OCI-LY1 (cell line): ENCODE measurements around the gene MRPL49.

Experiments used
- H2AFZ ChIP-seq: fragments of 200-600 bp; sonication (generic), shearing (Covaris generic); 2 replicates; pipeline ENCODE4 v1.6.0; 2014; ENCODE audit warnings: antibody characterized with exemption, mild to moderate bottlenecking, low read length
- H3F3A ChIP-seq: fragments of 200-600 bp; sonication (generic), shearing (Covaris generic); 2 replicates; pipeline ENCODE4 v1.6.0; 2014; ENCODE audit warnings: mild to moderate bottlenecking, antibody characterized with exemption, low read length, moderate library complexity; ENCODE audit not compliant: insufficient read depth
- H3K27ac ChIP-seq: fragments of 200-600 bp; sonication (generic); 2 replicates; pipeline ENCODE4 v1.5.1; 2014; ENCODE audit warnings: low read length, mixed run types, mild to moderate bottlenecking, low read depth; ENCODE audit not compliant: poor library complexity, severe bottlenecking
- H3K27me3 ChIP-seq: fragments of 200-600 bp; sonication (generic); 2 replicates; pipeline ENCODE4 v1.6.0; 2014; ENCODE audit warnings: antibody characterized with exemption, mild to moderate bottlenecking, low read length, moderate library complexity; ENCODE audit not compliant: insufficient read depth
- H3K36me3 ChIP-seq: fragments of 200-600 bp; sonication (generic); 2 replicates; pipeline ENCODE4 v1.6.1; 2014; ENCODE audit warnings: mild to moderate bottlenecking, antibody characterized with exemption, low read length, moderate library complexity, mixed read lengths; ENCODE audit not compliant: insufficient read depth
- H3K4me1 ChIP-seq: fragments of 200-600 bp; sonication (generic); 2 replicates; pipeline ENCODE4 v1.5.1; 2014; ENCODE audit warnings: mild to moderate bottlenecking, low read length, moderate library complexity; ENCODE audit not compliant: insufficient read depth, severe bottlenecking
- H3K4me2 ChIP-seq: fragments of 200-600 bp; sonication (generic), shearing (Covaris generic); 2 replicates; pipeline ENCODE4 v1.6.1; 2014; ENCODE audit warnings: low read length
- H3K4me3 ChIP-seq: fragments of 200-600 bp; sonication (generic); 2 replicates; pipeline ENCODE4 v1.5.1; 2014; ENCODE audit warnings: low read length, low read depth, mild to moderate bottlenecking, mixed read lengths; ENCODE audit not compliant: poor library complexity, severe bottlenecking
- H3K79me2 ChIP-seq: fragments of 200-600 bp; shearing (Covaris generic); 2 replicates; pipeline ENCODE4 v1.6.1; 2016; ENCODE audit warnings: mixed run types, low read length, mixed read lengths; ENCODE audit not compliant: insufficient read depth
- H3K9ac ChIP-seq: fragments of 200-600 bp; sonication (generic), shearing (Covaris generic); 2 replicates; pipeline ENCODE4 v1.6.1; 2014; ENCODE audit warnings: mild to moderate bottlenecking, low read length, mixed read lengths
- H3K9me2 ChIP-seq: fragments of 200-600 bp; sonication (generic), shearing (Covaris generic); 2 replicates; pipeline ENCODE4 v1.6.1; 2014; ENCODE audit warnings: low read depth, mild to moderate bottlenecking, low read length, mixed read lengths
- H3K9me3 ChIP-seq: fragments of 200-600 bp; shearing (Covaris generic); 2 replicates; pipeline ENCODE4 v1.6.1; 2014; ENCODE audit warnings: low read length, mixed read lengths
- H4K20me1 ChIP-seq: fragments of 200-600 bp; sonication (generic), shearing (Covaris generic); 2 replicates; pipeline ENCODE4 v1.6.0; 2016; ENCODE audit warnings: mild to moderate bottlenecking, low read length; ENCODE audit not compliant: insufficient read depth
- EZH2 ChIP-seq: fragments of 200-600 bp; sonication (generic), shearing (Covaris generic); IDR thresholded peaks from 2 replicates; pipeline ENCODE4 v1.8.0; 2017; ENCODE audit warnings: borderline replicate concordance, mixed run types, mild to moderate bottlenecking, antibody characterized with exemption, low read length, moderate library complexity, mixed read lengths
- TF ChIP-seq, protein P1 (sequence below): fragments of 200-600 bp; sonication (generic), shearing (Covaris generic); IDR thresholded peaks from 2 replicates; pipeline ENCODE4 v1.5.1; 2017; ENCODE audit warnings: mild to moderate bottlenecking, antibody characterized with exemption, low read length, moderate library complexity, mixed read lengths

MRPL49 gene

DNA sequence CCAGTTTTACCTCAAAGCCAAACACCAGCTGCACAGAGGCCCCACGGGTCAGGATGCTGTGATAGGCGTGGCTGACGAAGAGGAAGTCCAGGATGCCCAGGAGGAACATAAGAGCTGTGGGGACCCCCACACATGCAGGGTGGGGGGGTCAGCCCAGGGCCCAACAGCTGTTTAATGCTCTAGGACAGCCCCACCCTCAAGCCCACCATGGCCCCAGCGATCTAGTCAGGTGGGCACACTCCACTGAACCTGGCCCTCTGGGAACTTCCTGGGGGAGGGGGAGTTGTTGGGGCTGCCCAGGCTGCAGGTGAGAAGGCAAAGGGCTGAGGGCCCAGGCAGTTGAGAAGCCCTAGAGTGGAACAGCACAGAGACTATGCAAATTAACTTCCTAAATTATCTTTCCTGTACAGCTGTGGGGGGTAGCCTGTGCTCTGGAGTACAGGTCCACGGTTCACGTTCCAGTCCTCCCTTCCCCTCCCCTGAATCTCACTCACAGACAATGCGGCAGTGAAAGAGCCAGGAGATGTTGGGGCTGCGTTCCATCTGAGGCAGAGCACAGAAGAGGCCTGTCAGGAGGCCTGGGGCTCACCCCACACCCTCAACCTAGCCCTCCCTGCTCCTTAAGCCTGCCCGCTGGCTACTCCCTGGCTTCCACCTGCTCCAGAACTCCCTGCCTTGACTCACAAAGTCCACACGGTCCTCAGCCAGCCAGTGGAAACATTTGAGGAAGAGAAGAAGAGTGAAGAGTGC, 10.3 kb downstream of the MRPL49 start:
- peaks cover 8% of the 10 kb centered on the region; the same call in 1 of the 2 replicates for H3K79me2 ChIP-seq
- H3K27ac ChIP-seq: peak overlapping the region; percentile 99
- no peaks in the 10 kb centered on the region for H4K20me1 ChIP-seq
- H3K4me1 ChIP-seq: peaks cover 50% of the 10 kb centered on the region
- peak overlapping the region; percentile 95 for H3K4me3 ChIP-seq
- H2AFZ ChIP-seq: no peak overlapping the region
- H3K9me2 ChIP-seq: no peaks in the 10 kb centered on the region
- TF ChIP-seq, protein P1, sequence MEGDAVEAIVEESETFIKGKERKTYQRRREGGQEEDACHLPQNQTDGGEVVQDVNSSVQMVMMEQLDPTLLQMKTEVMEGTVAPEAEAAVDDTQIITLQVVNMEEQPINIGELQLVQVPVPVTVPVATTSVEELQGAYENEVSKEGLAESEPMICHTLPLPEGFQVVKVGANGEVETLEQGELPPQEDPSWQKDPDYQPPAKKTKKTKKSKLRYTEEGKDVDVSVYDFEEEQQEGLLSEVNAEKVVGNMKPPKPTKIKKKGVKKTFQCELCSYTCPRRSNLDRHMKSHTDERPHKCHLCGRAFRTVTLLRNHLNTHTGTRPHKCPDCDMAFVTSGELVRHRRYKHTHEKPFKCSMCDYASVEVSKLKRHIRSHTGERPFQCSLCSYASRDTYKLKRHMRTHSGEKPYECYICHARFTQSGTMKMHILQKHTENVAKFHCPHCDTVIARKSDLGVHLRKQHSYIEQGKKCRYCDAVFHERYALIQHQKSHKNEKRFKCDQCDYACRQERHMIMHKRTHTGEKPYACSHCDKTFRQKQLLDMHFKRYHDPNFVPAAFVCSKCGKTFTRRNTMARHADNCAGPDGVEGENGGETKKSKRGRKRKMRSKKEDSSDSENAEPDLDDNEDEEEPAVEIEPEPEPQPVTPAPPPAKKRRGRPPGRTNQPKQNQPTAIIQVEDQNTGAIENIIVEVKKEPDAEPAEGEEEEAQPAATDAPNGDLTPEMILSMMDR: no peak
- TF ChIP-seq EZH2: no peak
- H3K36me3 ChIP-seq: peaks cover 63% of the 10 kb centered on the region
- peak overlapping the region; percentile 93 for H3K4me2 ChIP-seq
- H3K9ac ChIP-seq: peak overlapping the region; percentile 93
- H3K9me3 ChIP-seq: no peaks in the 10 kb centered on the region
- H3K27me3 ChIP-seq: no peaks in the 10 kb centered on the region
- 0 out of 2 replicates have a peak, but pooled peaks cover 7% of the 10 kb centered on the region for H3F3A ChIP-seq

DNA sequence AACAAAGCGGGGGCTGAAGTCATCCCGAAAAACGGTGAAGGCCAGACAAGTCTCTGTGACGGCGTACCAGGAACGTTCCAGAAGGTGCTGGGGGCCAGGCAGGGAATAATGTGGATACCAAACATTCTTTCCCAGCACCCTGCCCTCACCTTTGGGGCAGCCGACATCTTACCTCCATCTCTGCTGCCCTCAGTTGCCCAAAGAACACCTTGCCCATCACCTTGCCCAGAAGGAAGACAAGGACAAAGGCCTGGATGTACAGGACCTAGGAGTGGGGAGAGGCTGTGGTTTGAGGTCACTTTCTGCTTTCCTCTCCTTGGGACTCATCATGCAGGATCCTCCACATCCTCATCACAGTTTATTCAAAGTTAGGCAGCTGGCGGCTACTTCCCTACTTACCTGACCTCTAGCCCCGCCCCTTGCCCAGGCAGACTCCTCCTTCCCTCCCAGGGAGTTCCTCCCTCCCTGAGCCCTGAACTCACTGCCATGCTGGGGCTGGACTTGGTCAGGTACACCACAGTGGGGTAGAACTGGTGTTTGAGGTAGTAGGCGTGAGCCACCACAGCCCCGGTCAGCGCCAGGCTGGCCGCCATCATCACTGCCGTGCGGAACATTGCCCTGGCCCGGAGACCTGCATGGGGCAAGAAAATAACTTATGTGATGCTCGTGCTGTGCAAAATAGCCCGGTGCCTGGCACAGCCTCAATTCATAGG, 11.0 kb downstream of the MRPL49 start:
- H3K27me3 ChIP-seq: no peaks in the 10 kb centered on the region
- H3K4me2 ChIP-seq: peak overlapping the region; percentile 93
- H3K9me3 ChIP-seq: no peaks in the 10 kb centered on the region
- H3K9ac ChIP-seq: peak overlapping the region; percentile 93
- peak overlapping the region; percentile 99 for H3K27ac ChIP-seq
- TF ChIP-seq EZH2: no peak
- TF ChIP-seq, protein P1: no peak
- 0 out of 2 replicates have a peak, but pooled peaks cover 7% of the 10 kb centered on the region for H3F3A ChIP-seq
- H3K4me3 ChIP-seq: peak overlapping the region; percentile 95
- no peaks in the 10 kb centered on the region for H3K9me2 ChIP-seq
- peaks cover 8% of the 10 kb centered on the region; the same call in 1 of the 2 replicates for H3K79me2 ChIP-seq
- no peaks in the 10 kb centered on the region for H4K20me1 ChIP-seq
- no peak overlapping the region for H2AFZ ChIP-seq
- peaks cover 56% of the 10 kb centered on the region for H3K36me3 ChIP-seq
- peaks cover 50% of the 10 kb centered on the region for H3K4me1 ChIP-seq

DNA sequence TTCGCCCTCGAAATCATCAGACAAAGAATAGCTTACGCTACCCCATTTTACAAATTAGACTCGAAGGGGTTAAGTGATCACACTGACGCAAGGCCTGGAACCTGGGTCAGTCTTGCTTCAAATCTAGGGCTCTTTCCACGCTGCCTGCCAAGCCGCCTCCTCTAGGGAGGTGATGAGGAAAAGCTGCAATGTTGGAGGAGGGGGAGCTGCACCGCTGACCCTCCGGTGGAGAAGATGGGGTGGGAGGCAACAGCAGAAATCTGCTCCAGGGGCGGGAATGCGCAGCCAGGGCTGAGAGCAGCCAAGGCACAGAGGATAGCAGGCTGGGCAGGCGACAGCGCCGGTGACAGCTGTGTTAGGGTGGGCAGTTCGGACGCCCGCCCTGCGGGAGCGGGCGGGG, 11.6 kb downstream of the MRPL49 start:
- Histone ChIP-seq H3K79me2 (peaks cover 8% of the 10 kb centered on the region; the same call in 1 of the 2 replicates), H2AFZ (no peak overlapping the region)

More for the DNA sequence above, 11.6 kb downstream of the MRPL49 start:
- no peaks in the 10 kb centered on the region for H3K9me2 ChIP-seq
- H4K20me1 ChIP-seq: no peaks in the 10 kb centered on the region
- no peaks in the 10 kb centered on the region for H3K9me3 ChIP-seq
- H3K36me3 ChIP-seq: peaks cover 50% of the 10 kb centered on the region
- 0 out of 2 replicates have a peak, but pooled peaks cover 7% of the 10 kb centered on the region for H3F3A ChIP-seq
- H3K4me3 ChIP-seq: peak overlapping the region; percentile 95
- no peaks in the 10 kb centered on the region for H3K27me3 ChIP-seq
- H3K4me2 ChIP-seq: peak overlapping the region; percentile 93
- TF ChIP-seq, protein P1: no peak
- TF ChIP-seq EZH2: no peak
- H3K9ac ChIP-seq: peak overlapping the region; percentile 93
- H3K27ac ChIP-seq: peak overlapping the region; percentile 99
- peaks cover 50% of the 10 kb centered on the region for H3K4me1 ChIP-seq
